Measurements from ENCODE around the gene CRISPLD2. TPM values are rescaled to one million over a fixed set of nuclear protein-coding genes. Genes with fewer than 3 reads are reported as not detected.
A peak's percentile ranks its signal among the peaks of the same experiment; 100 is the strongest.

Gene CRISPLD2
- total and polyA plus RNA-seq, 2 donors (not counting 1 experiment from before 2014, with no cell fraction given), result 37.0 to 96.2 TPM

DNA sequence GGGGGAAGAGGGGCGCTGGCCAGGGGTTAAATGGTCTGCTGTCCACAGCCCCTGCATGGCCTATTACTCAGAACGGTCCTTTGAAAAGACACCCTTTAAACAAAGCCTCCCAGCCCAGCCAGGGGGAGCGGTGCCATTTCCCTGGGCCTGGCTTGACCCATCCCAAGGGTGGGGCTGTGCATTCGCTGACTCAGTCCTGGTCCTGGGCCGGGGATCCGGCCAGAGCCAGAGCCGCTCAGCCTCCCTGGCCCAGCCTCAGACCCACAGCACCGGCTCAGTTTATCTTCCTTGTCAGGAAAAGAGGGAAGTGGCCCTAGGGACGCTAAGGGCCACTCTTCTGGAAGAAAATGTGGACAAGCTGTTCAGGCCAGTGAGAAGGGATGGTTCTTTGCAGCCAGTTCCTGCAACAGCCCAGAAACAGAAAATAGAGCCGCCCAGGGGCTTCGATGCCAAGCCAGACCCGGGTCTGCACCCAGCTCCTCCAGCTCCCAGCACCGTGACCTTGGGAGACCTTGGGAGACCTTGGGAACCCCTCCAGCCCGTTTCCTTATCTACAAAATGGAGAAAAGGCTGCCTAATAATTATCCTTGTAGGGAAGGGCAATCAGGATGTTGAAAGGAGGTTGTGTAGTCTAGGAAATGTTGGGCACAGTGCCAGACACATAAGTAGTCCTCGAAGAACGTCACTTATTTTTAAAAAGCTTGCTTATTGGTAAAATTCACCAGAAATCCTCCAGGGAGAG lies 109.1 kb downstream of the CRISPLD2 start:
- Histone ChIP-seq H3K36me3 (ENCODE audit: control insufficient read depth, insufficient read depth, low read length) (no peaks in the 10 kb centered on the region), H3K27me3 (ENCODE audit: control insufficient read depth, insufficient read depth, low read length) (no peaks in the 10 kb centered on the region), H3K79me2 (ENCODE audit: control insufficient read depth, insufficient read depth, low read length) (no peaks in the 10 kb centered on the region), H3K4me3 (replicated peaks in 1 of 4; ENCODE audit: control extremely low read depth in 1 of 4, insufficient read depth in 1 of 4, low read depth in 3 of 4, low read length in 4 of 4) (no peak overlapping the region), H3K9ac (ENCODE audit: insufficient read depth, low read length) (no peak overlapping the region), H3K9me3 (ENCODE audit: control insufficient read depth, insufficient read depth, low read depth, low read length) (no peaks in the 10 kb centered on the region), H2AFZ (ENCODE audit: low read length) (no peak overlapping the region), H3K27ac (ENCODE audit: insufficient read depth, low read length) (no peak overlapping the region), H3K4me1 (ENCODE audit: control insufficient read depth, extremely low read depth, insufficient read depth, low read length) (peaks cover 18% of the 10 kb centered on the region), H3K4me2 (ENCODE audit: extremely low read depth, insufficient read depth, low read length) (peak overlapping the region; percentile 40), H4K20me1 (ENCODE audit: control insufficient read depth, extremely low read depth, insufficient read depth, low read length) (no peaks in the 10 kb centered on the region)
- TF ChIP-seq EZH2 (IDR thresholded peaks at IDR 0.05; ENCODE audit: low read length, missing control alignments) (no peak), CTCF (conservative IDR thresholded peaks at IDR 0.05 in 1 of 2, IDR thresholded peaks at IDR 0.05 in 1 of 2; ENCODE audit: low read depth in 1 of 2, low read length in 2 of 2) (no peak)
- peak in 1 of 2 donors; percentile 81 for DNase-seq (ENCODE audit: low read depth in 2 of 2)

GRCh38 chr16:84929421-84930297 lies 109.9 kb downstream of the CRISPLD2 start:
- no peaks in the 10 kb centered on the region for H3K27me3 ChIP-seq (ENCODE audit: control insufficient read depth, insufficient read depth, low read length)
- H3K4me3 ChIP-seq (replicated peaks in 1 of 4; ENCODE audit: control extremely low read depth in 1 of 4, insufficient read depth in 1 of 4, low read depth in 3 of 4, low read length in 4 of 4), result no peak overlapping the region
- no peaks in the 10 kb centered on the region for H3K9me3 ChIP-seq (ENCODE audit: control insufficient read depth, insufficient read depth, low read depth, low read length)
- H4K20me1 ChIP-seq (ENCODE audit: control insufficient read depth, extremely low read depth, insufficient read depth, low read length), result no peaks in the 10 kb centered on the region
- no peak overlapping the region for H3K27ac ChIP-seq (ENCODE audit: insufficient read depth, low read length)
- TF ChIP-seq CTCF (conservative IDR thresholded peaks at IDR 0.05 in 1 of 2, IDR thresholded peaks at IDR 0.05 in 1 of 2; ENCODE audit: low read depth in 1 of 2, low read length in 2 of 2) (no peak), EZH2 (IDR thresholded peaks at IDR 0.05; ENCODE audit: low read length, missing control alignments) (no peak)
- peaks cover 25% of the 10 kb centered on the region for H3K4me1 ChIP-seq (ENCODE audit: control insufficient read depth, extremely low read depth, insufficient read depth, low read length)
- H3K9ac ChIP-seq (ENCODE audit: insufficient read depth, low read length), result no peak overlapping the region
- no peak for DNase-seq (ENCODE audit: low read depth in 2 of 2)
- no peaks in the 10 kb centered on the region for H3K36me3 ChIP-seq (ENCODE audit: control insufficient read depth, insufficient read depth, low read length)
- no peak overlapping the region for H3K4me2 ChIP-seq (ENCODE audit: extremely low read depth, insufficient read depth, low read length)
- H3K79me2 ChIP-seq (ENCODE audit: control insufficient read depth, insufficient read depth, low read length), result no peaks in the 10 kb centered on the region
- H2AFZ ChIP-seq (ENCODE audit: low read length), result no peak overlapping the region
